ENCODE measurements around the gene OTUD6A.

DNA sequence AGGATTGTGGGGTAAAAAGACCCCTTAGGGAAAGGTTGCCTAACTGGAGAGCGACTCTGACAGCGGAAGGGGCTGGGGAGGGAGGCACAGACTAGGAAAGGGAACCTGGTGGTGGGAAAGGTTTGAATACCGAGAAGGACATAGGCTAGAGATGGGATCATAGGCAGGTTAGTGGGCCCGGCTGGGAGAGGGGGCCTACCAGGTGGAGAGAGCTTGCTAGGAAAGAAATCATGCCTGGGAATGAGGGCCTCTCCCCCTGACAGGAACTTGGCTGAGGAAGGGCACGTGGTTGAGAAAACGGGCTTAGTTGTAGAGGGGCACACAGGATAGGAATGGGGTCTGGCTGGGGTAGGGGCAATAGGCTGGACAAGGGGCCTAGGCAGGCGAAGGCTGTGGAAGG lies 4.4 kb downstream of the OTUD6A start:
- TF ChIP-seq, protein P1, sequence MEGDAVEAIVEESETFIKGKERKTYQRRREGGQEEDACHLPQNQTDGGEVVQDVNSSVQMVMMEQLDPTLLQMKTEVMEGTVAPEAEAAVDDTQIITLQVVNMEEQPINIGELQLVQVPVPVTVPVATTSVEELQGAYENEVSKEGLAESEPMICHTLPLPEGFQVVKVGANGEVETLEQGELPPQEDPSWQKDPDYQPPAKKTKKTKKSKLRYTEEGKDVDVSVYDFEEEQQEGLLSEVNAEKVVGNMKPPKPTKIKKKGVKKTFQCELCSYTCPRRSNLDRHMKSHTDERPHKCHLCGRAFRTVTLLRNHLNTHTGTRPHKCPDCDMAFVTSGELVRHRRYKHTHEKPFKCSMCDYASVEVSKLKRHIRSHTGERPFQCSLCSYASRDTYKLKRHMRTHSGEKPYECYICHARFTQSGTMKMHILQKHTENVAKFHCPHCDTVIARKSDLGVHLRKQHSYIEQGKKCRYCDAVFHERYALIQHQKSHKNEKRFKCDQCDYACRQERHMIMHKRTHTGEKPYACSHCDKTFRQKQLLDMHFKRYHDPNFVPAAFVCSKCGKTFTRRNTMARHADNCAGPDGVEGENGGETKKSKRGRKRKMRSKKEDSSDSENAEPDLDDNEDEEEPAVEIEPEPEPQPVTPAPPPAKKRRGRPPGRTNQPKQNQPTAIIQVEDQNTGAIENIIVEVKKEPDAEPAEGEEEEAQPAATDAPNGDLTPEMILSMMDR (IDR thresholded peaks at IDR 0.05), result no peak
- no peak for TF ChIP-seq POLR2A (IDR thresholded peaks at IDR 0.05)
- TF ChIP-seq EP300 (IDR thresholded peaks at IDR 0.05; ENCODE audit: low read depth), result no peak
- TF ChIP-seq POLR2AphosphoS5 (IDR thresholded peaks at IDR 0.05), result no peak

All from transverse colon (tissue), 4 donors.